ENCODE data around the gene OR1J4.

Gene OR1J4

DNA sequence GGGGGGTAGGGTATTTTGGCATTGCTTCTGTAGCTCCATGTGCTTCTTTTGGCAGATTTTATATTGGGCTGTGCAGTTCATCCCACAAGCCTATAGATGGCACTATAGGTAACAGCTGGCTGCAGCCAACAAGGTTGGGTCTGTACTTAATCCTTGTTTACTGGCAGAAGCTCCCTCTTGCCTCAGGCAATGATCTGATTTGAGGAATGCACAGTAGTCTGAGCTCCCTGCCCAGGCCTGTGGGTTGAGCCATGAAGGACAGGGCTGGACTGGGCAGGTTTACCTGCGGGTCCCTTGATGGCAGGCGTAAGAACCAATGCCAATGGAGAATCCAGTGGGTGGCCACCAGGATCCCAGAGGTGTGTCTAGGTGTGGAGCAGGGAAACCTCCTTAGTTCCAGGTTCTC lies 20.1 kb upstream of the OR1J4 start:
- TF ChIP-seq, protein P1, sequence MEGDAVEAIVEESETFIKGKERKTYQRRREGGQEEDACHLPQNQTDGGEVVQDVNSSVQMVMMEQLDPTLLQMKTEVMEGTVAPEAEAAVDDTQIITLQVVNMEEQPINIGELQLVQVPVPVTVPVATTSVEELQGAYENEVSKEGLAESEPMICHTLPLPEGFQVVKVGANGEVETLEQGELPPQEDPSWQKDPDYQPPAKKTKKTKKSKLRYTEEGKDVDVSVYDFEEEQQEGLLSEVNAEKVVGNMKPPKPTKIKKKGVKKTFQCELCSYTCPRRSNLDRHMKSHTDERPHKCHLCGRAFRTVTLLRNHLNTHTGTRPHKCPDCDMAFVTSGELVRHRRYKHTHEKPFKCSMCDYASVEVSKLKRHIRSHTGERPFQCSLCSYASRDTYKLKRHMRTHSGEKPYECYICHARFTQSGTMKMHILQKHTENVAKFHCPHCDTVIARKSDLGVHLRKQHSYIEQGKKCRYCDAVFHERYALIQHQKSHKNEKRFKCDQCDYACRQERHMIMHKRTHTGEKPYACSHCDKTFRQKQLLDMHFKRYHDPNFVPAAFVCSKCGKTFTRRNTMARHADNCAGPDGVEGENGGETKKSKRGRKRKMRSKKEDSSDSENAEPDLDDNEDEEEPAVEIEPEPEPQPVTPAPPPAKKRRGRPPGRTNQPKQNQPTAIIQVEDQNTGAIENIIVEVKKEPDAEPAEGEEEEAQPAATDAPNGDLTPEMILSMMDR (IDR thresholded peaks at IDR 0.05; ENCODE audit: low read depth, low read length, missing control alignments): peak; percentile 83
- Histone ChIP-seq H3K4me3 (ENCODE audit: low read depth, low read length) (no peak overlapping the region), H3K27ac (no peak overlapping the region), H3K27me3 (replicated peaks) (no peaks in the 10 kb centered on the region), H3K36me3 (replicated peaks) (no peaks in the 10 kb centered on the region)
- in situ Hi-C loops (cut with HindIII; ENCODE audit: low pct_ligation_motif_present, low sequenced_read_pairs): no loop called here
- peak; percentile 43 for DNase-seq

DNA sequence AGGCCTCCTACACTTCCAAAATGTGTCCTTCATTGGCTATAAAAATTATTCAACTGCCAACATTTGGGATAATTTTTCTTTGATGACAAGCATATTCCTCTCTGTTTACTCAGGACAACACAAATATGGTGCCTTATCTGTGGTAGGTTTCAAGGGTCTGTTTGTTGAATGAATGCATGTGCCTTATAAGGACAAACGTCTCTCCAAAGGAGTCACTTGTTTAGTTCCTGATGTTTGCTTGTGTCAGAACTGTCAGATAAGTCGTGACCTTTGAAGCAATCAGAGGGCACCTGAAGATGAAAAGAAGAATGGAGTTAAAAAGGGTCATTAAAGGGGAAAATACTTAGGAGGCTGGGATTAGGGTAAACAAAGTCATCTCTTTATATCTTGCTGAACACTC lies 12.0 kb upstream of the OR1J4 start:
- no peak overlapping the region for H3K27ac ChIP-seq
- in situ Hi-C loops (cut with HindIII; ENCODE audit: low pct_ligation_motif_present, low sequenced_read_pairs): no loop called here
- TF ChIP-seq, protein P1 (IDR thresholded peaks at IDR 0.05; ENCODE audit: low read depth, low read length, missing control alignments): no peak
- H3K4me3 ChIP-seq (ENCODE audit: low read depth, low read length): no peak overlapping the region
- H3K36me3 ChIP-seq (replicated peaks): no peaks in the 10 kb centered on the region
- no peaks in the 10 kb centered on the region for H3K27me3 ChIP-seq (replicated peaks)
- DNase-seq: no peak

DNA sequence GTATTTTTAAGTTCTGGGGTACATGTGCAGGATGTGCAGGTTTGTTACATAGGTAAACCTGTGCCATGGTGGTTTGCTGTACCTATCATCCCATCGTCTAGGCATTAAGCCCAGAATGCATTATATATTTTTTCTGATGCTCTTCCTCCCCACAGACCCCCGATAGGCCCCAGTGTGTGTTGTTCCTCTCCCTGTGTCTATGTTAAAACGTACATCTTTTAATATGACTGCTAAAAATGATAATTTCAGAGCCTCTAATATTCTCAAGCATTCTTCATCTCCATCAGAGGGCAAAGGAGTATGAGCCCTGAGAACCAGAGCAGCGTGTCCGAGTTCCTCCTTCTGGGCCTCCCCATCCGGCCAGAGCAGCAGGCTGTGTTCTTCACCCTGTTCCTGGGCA lies 8.4 kb upstream of the OR1J4 start, which contains the start of gene OR1J2:
Gene OR1J2 (plus strand): TSS at position 301 of the 400 bp plus-strand sequence. CDS start 0 bp downstream, at position 301.
- Histone ChIP-seq H3K27me3 (replicated peaks) (no peaks in the 10 kb centered on the region), H3K36me3 (replicated peaks) (no peaks in the 10 kb centered on the region), H3K27ac (no peak within 1 kb of the TSS), H3K4me3 (ENCODE audit: low read depth, low read length) (no peak within 1 kb of the TSS)
- TF ChIP-seq, protein P1 (IDR thresholded peaks at IDR 0.05; ENCODE audit: low read depth, low read length, missing control alignments): no peak
- no peak for DNase-seq
- in situ Hi-C loops (cut with HindIII; ENCODE audit: low pct_ligation_motif_present, low sequenced_read_pairs): no loop called here

DNA sequence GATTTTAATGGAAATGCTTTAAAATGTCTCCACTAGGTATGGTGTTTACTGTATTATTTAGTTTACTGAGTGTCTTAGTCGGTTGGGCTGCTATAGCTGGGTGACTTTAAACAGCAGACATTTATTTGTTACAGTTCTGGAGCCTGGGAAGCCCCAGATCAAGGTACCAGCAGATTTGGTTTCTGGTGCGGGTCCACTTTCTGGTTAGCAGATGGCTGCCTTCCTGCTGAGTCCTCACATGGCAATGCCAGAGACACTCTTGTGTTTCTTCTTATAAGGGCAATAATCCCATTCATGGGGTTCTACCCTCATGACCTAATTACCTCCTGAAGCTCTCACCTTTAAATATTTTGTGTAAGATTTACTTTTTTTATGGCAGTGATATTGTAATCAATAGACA lies 715 bp upstream of the OR1J4 start:
- Histone ChIP-seq H3K27ac (no peak overlapping the region), H3K4me3 (ENCODE audit: low read depth, low read length) (no peak overlapping the region), H3K36me3 (replicated peaks) (no peaks in the 10 kb centered on the region), H3K27me3 (replicated peaks) (no peaks in the 10 kb centered on the region)
- TF ChIP-seq, protein P1 (IDR thresholded peaks at IDR 0.05; ENCODE audit: low read depth, low read length, missing control alignments): no peak
- no peak for DNase-seq
- in situ Hi-C loops (cut with HindIII; ENCODE audit: low pct_ligation_motif_present, low sequenced_read_pairs): no loop called here

DNA sequence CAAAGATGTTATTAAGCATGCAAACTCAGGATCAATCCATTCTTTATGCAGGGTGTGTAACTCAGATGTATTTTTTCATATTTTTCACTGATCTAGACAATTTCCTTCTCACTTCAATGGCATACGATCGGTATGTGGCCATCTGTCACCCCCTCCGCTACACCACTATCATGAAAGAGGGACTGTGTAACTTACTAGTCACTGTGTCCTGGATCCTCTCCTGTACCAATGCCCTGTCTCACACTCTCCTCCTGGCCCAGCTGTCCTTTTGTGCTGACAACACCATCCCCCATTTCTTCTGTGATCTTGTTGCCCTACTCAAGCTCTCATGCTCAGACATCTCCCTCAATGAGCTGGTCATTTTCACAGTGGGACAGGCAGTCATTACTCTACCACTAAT lies 435 bp downstream of the OR1J4 start:
- in situ Hi-C loops (cut with HindIII; ENCODE audit: low pct_ligation_motif_present, low sequenced_read_pairs): no loop called here
- H3K36me3 ChIP-seq (replicated peaks): no peaks in the 10 kb centered on the region

DNA sequence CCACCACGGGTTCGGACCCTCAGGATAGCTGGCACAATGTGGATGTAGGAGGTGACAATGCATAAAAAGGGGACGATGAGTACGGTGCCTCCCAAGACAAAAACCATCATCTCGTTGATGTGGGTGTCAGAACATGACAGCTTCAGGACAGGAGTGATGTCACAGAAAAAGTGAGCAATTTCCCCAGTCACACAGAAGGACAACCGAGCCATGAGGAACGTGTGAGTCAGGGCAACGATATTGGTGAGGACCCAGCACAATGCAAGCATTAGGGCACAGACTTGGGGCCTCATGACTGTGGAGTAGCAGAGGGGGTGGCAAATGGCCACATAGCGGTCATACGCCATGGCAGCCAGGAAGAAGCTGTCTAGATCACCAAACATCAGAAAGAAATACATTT lies 7.7 kb downstream of the OR1J4 start:
- TF ChIP-seq, protein P1 (IDR thresholded peaks at IDR 0.05; ENCODE audit: low read depth, low read length, missing control alignments): no peak
- no peak for DNase-seq
- Histone ChIP-seq H3K36me3 (replicated peaks) (no peaks in the 10 kb centered on the region), H3K27ac (no peak overlapping the region), H3K4me3 (ENCODE audit: low read depth, low read length) (no peak overlapping the region), H3K27me3 (replicated peaks) (no peaks in the 10 kb centered on the region)
- in situ Hi-C loops (cut with HindIII; ENCODE audit: low pct_ligation_motif_present, low sequenced_read_pairs): no loop called here

More for the DNA sequence above, 435 bp downstream of the OR1J4 start:
- H3K4me3 ChIP-seq (ENCODE audit: low read depth, low read length): no peak overlapping the region
- DNase-seq: no peak
- no peak overlapping the region for H3K27ac ChIP-seq
- TF ChIP-seq, protein P1 (IDR thresholded peaks at IDR 0.05; ENCODE audit: low read depth, low read length, missing control alignments): no peak
- H3K27me3 ChIP-seq (replicated peaks): no peaks in the 10 kb centered on the region
